GM12865 (cell line): ENCODE data around the gene NFATC2IP.

Experiments
- DNase-seq: peaks from one replicate; pipeline ENCODE4 v3.0.0; 2010; ENCODE audit warnings: low read depth
- H3K4me3 ChIP-seq: 2 replicates; pipeline ENCODE4 v1.5.1; 2011; ENCODE audit warnings: mild to moderate bottlenecking, low read depth, low read length, control low read depth
- TF ChIP-seq, protein P1 (sequence below): IDR thresholded peaks from 2 replicates; pipeline ENCODE4 v1.5.1; 2011; ENCODE audit warnings: low read length, control low read depth, low read depth, inconsistent platforms; ENCODE audit not compliant: insufficient read depth; ENCODE audit errors: missing control alignments

NFATC2IP gene

DNA sequence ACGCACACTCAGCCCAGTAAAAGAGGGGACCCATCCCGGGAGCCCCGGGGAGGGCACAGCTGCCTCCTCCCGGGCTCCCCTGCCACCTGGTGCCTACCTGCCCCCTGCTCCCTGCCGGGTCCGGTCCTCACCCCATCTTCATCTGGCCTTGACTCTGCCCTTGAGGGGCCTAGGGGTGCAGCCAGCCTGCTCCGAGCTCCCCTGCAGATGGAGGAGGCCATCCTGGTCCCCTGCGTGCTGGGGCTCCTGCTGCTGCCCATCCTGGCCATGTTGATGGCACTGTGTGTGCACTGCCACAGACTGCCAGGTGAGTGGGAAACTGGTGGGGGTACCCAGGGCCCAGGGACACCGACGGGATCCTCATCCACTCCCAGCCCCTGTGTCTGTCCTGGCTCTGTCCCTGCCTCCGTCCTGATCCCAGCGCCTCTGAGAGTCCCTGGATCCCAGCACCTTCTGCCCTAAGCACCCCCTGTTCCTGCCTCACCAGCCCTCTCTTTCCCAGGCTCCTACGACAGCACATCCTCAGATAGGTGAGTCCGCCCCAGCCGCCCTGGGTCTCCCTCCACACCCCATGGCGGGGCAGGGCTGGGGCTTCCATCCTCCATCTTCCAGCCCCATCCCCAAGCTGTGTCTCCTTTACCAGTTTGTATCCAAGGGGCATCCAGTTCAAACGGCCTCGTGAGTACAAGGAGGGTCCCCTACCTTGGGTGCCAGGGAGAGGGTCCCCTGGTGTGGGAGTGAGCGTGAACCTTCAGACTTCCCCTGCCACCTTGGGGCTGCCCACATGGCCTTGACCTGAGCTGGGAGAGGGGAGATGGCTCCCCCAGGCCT lies 34.7 kb downstream of the NFATC2IP start:
- peak overlapping the region; percentile 26 for H3K4me3 ChIP-seq
- DNase-seq, result no peak
- TF ChIP-seq, protein P1, sequence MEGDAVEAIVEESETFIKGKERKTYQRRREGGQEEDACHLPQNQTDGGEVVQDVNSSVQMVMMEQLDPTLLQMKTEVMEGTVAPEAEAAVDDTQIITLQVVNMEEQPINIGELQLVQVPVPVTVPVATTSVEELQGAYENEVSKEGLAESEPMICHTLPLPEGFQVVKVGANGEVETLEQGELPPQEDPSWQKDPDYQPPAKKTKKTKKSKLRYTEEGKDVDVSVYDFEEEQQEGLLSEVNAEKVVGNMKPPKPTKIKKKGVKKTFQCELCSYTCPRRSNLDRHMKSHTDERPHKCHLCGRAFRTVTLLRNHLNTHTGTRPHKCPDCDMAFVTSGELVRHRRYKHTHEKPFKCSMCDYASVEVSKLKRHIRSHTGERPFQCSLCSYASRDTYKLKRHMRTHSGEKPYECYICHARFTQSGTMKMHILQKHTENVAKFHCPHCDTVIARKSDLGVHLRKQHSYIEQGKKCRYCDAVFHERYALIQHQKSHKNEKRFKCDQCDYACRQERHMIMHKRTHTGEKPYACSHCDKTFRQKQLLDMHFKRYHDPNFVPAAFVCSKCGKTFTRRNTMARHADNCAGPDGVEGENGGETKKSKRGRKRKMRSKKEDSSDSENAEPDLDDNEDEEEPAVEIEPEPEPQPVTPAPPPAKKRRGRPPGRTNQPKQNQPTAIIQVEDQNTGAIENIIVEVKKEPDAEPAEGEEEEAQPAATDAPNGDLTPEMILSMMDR, result no peak

- TF ChIP-seq, protein P1, result no peak
These were observed 35.3 kb downstream of the NFATC2IP start for GRCh38 chr16:28986046-28986445.

GRCh38 chr16:28986492-28986891 lies 35.8 kb downstream of the NFATC2IP start:
- H3K4me3 ChIP-seq, result no peak overlapping the region
- DNase-seq, result no peak
- TF ChIP-seq, protein P1, result no peak

More at GRCh38 chr16:28986046-28986445, 35.3 kb downstream of the NFATC2IP start:
- no peak overlapping the region for H3K4me3 ChIP-seq
- no peak for DNase-seq

GRCh38 chr16:28987170-28987853 lies 36.6 kb downstream of the NFATC2IP start:
- no peak for DNase-seq
- TF ChIP-seq, protein P1, result no peak
- no peak overlapping the region for H3K4me3 ChIP-seq

DNA sequence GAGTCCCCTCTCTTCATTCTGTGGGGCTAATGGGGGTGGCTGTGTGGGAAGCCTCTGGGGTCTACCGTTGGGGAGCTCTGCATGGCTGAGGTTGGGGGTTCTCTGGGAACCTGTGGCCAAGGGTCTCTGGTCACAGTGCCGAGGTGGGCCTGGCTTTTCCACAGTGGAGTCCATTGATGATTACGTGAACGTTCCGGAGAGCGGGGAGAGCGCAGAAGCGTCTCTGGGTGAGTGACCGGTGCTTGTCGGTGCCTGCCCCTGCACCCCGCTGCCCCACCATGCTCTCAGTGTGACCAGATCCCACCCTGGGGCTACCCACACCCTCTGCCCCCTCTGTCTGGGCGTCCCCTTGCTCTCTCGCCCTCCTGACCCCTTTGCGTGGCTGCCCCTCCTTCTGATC lies 38.6 kb downstream of the NFATC2IP start:
- H3K4me3 ChIP-seq, result no peak overlapping the region
- TF ChIP-seq, protein P1, result no peak
- DNase-seq, result no peak

GRCh38 chr16:28990375-28991040 lies 39.8 kb downstream of the NFATC2IP start:
- H3K4me3 ChIP-seq, result no peak overlapping the region
- no peak for DNase-seq
- TF ChIP-seq, protein P1, result no peak
